SK-N-MC (cell line): ENCODE data around the gene THPO.

Experiments
- EZH2 ChIP-seq: fragments of 200-600 bp; sonication (generic); IDR thresholded peaks from one replicate; pipeline ENCODE4 v1.6.1; 2017; ENCODE audit warnings: antibody characterized with exemption
- FOXP2 ChIP-seq: optimal IDR thresholded peaks from 2 replicates; pipeline ENCODE3; 2011; ENCODE audit warnings: mild to moderate bottlenecking, moderate library complexity; ENCODE audit not compliant: insufficient read depth; ENCODE audit errors: extremely low read length, control extremely low read depth
- POLR2AphosphoS5 ChIP-seq: IDR thresholded peaks from 2 replicates; pipeline ENCODE4 v1.6.1; 2012; ENCODE audit warnings: mild to moderate bottlenecking, low read depth, low read length, borderline replicate concordance

DNA sequence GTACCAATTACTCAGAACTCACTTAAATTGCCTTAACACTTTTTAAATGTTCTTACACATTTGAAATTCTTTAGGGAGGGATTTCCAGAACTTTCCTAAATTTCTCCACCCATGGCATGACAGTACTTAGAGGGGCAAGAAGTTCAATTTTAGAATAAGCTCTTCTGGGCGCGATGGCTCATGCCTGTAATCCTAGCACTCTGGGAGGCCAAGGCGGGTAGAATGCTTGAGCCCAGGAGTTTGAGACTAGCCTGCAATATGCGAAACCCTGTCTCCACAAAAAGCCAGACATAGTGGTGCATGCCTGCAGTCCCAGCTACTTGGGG lies 30.0 kb downstream of the THPO start:
- TF ChIP-seq POLR2AphosphoS5 (no peak), EZH2 (no peak), FOXP2 (no peak)
